Esophagus mucosa (tissue), 1 donor: ENCODE data around the gene MADCAM1. TPM values are rescaled to one million over a fixed set of nuclear protein-coding genes. Genes with fewer than 3 reads are reported as not detected.
A peak's percentile ranks its signal among the peaks of the same experiment; 100 is the strongest.

Source experiments
- ATAC-seq: fragments of 200-7000 bp; cut with Tn5 transposase; one replicate; pipeline ENCODE4 v1.9.1; 2020
- total RNA-seq: library from RNA; stranded (reverse); gene quantifications from one replicate; pipeline ENCODE4 v1.2.4, GENCODE V29; 2023
- donor health status: DM: yes; HTN: yes; CAD: no.

Gene MADCAM1
- total RNA-seq, 1 donor from 2014 or later, result 0.36 TPM

DNA sequence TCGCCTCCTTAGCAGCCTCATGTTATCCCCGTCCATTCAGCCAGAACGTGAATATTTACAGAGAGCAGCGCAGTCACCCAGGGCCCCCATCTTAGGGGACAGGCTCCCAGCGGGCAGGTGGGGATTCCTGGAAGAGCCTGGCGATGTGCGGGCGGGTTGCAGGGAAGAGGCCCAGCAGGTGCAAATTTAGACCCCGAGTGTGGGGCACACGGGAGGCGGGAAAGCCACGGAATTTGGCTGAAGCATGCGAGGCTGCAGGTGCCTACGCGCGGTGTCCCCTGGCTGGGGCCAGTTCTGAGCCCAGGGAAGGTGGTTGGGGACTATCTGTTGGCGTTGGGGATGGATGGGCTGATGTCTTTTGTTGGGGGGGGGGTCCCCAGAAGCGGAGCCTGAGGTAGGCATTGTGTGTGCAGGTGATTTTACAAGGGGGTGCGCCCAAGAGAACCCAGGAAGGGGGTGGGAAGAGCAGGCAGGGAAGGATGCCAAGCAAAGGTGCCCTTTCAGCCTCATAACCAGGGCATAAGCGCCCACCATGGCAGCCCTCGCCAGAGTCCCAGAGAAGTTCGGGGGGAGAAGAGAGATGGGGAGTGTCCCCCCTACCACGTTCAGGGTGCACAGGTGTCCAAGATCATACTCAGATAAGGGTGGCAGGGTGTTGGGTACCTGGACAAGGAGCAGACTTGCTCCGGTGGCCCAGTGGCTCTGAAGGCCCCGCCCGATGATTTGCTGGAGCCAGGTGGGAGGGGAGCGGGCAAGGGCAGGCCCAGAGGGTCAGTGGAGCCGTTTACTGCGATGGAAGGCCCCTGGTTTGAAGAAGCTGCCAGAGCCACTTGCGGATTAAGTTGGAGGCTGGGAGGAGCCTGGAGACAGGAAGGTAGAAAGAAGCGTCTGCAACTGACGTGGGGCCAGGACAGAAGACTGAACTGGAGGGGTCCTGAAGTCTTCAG lies 12.2 kb downstream of the MADCAM1 start:
- ATAC-seq, result no peak

DNA sequence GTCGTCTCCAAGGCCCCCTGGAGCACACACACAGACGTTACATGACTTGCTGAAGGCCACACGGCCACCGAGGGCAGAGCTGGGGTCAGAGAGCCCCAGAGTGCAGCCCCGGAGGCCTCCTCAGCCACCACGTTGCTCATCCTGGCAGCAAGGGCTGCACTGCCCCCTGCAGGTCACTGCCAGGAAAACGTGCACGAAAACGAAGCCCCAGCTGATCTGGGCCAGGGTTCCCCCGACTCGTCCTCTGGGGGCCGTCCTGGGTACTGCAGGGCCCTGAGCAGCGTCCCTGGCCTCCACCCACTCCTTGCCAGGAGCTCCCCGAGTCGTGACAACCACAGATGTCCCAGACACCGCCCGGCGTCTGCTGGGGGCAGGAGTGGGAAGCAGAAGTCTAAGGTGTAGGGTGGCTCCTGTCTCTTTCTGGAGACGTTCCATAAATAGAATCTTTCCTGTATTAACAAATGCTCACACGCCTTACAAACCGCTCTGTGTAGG lies 14.4 kb downstream of the MADCAM1 start:
- peak; percentile 54 for ATAC-seq

DNA sequence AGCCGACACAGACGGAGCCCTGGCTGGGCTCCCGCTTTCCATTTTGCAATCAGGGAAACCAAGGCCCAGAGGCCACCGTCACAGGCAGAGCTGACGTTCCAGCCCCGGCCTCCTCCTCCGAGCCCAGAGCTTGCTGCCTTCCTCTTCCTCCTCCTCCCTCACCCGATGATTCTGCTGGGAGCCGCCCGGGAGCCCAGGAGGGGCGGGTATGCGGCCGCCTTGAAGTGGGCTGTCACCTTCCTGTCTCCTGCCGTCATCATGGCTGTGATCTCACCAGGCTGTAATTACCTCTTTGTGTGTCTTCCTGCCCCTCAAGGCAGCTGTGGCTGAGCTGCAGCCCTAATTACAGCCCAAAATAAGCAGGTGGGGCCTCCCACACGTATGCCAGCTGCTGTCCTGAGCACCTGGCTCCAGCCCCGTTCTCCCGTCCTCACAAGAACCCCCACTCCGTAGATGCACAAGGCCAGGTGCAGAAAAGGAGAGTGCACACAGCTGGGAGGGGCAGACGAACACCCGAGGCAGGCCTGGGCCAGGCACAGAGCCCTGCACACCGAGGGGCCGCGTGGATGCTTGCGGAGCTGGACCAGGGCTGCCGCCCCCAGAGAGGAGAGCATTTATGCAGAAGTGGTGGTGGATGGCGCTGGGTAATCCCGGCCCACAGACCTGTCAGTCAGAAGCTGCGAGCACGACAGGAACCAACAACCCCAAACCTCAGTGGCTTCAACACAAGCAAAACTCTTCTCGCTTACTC lies 15.0 kb downstream of the MADCAM1 start:
- ATAC-seq, result peak; percentile 24

DNA sequence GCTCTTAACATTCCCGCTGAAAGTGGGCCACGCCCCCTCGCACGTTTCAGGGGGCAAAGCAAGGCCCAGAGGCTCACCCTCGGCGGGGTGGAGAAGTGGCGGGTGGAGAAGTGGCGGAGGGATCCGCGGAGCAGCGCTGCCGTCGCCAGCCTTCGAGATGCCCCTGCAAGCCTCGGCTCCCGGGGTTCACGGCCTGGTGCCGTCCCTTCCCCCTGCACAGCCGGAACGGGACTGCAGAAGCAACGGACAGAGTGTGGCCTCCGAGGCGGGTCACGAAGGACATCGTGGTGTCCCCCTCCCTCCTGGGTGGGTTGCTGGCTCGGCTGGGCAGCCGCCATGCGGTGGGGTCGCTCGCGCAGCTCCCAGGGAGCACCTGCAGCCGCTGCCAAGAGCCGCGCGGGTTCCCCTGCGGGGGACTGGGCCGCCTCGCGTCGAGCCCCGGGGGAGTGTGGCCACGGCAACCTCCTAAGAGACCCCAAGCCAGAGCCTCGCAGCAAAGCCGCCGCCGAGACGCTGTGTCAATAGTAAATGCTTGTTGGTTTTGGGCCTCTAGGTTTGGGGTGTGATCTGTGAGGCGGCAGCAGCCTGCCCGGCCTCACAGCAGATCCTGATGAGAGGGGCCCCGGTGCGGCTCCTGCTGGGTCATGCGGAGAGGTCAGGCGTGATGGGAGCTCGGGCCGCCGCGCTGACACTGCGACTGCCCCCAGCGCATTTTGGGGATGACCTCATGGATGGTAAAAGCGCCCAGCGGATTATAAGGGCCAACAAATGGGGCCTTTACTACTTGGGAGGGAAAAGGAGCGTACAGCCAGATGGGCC lies 16.5 kb downstream of the MADCAM1 start:
- no peak for ATAC-seq

DNA sequence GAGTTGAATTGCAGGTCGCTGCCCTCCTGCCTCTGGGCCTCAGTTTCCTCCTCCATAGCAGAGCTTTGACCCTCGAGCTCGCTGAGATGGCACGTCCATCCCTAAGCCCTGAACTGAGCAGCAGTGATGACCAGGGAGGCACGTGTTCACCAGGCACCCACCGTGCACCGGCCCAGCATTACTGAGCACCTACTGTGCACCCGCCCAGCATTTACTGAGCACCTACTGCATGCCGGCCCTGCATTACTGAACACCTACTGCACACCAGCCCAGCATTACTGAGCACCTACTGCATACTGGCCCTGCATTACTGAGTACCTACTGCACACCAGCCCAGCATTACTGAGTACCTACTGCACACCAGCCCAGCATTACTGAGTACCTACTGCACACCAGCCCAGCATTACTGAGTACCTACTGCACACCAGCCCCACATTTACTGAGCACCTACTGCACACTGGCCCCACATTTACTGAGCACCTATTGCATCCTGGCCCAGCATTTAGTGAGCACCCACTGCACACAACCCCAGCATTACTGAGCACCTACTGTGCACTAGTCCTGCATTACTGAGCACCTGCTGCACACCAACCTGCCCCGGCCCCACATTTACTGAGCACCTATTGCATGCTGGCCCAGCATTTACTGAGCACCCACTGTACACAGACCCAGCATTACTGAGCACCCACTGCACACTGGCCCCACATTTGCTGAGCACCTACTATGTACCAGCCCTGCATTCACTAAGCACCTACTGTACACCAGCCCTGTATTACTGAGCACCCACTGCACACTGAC lies 17.3 kb downstream of the MADCAM1 start:
- ATAC-seq, result no peak

DNA sequence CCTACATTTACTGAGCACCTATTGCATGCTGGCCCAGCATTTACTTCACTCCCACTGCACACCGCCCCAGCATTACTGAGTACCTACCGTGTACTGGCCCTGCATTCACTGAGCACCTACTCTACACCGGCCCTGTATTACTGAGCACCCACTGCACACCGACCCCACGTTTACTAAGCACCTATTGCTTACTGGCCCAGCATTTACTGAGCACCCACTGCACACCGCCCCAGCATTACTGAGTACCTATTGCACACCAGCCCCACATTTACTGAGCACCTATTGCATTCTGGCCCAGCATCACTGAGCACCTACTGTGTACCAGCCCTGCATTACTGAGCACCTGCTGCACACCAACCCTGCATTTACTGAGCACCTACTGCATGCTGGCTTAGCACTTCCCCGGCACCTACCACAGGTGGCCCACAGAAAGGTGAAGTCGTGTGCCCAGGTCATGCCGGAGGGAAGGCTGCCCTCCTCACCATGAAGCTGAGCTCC lies 17.9 kb downstream of the MADCAM1 start:
- ATAC-seq, result no peak

DNA sequence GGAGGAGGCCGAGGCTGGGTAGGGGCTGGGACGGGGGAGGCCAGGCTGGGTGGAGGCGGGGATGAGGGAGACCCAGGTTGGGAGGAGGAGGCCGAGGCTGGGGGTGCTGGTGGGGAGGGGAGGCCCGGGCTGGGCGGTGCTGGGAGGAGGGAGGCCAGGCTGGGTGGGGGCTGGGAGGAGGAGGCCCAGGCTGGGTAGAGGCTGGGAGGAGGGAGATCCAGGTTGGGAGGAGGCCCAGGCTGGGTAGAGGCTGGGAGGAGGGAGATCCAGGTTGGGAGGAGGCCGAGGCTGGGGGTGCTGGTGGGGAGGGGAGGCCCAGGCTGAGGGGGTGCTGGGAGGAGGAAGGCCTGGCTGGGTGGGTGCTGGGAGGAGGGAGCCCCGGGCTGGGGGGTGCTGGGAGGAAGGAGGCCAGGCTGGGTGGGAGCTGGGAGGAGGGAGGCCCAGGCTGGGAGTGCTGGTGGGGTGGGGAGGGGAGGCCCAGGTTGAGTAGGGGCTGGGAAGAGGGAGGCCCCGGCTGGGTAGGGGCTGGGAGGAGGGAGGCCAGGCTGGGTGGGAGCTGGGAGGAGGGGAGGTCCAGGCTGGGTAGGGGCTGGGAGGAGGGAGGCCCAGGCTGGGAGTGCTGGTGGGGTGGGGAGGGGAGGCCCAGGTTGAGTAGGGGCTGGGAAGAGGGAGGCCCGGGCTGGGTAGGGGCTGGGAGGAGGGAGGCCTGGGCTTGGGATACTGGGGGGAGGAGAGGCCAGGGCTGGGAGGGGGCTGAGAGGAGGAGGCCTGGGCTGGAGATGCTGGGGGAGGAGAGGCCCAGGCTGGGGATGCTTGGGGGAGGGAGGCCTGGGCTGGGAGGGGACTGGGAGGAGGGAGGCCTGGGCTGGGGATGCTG lies 21.7 kb downstream of the MADCAM1 start:
- peak; percentile 8 for ATAC-seq

DNA sequence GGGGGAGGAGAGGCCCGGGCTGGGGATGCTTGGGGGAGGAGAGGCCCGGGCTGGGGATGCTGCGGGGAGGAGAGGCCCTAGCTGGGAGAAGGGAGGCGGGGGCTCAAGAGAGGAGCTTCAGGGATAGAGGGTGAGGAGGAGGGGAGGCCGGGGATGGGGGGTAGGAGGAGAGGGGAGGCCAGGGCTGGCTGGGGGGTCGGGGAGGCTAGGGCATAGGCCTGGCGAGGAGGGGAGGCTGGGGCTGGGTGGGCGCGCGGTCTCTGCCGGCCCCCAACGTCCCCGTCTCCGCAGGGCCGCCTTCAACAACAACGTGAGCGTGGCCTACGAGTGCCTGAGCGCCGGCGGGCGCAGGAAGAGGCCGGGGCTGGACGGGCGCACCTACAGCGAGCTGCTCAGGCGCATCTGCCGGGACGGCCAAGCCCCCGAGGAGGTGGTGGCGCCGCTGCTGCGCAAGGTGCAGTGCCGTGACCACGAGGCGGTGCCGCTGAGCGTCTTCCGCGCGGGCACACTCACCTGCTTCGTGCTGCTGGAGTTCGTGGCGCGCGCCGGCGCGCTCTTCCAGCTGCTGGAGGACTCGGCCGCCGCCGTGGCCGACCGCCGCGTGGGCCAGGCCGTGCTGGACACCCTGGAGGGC lies 22.4 kb downstream of the MADCAM1 start:
- peak; percentile 14 for ATAC-seq

DNA sequence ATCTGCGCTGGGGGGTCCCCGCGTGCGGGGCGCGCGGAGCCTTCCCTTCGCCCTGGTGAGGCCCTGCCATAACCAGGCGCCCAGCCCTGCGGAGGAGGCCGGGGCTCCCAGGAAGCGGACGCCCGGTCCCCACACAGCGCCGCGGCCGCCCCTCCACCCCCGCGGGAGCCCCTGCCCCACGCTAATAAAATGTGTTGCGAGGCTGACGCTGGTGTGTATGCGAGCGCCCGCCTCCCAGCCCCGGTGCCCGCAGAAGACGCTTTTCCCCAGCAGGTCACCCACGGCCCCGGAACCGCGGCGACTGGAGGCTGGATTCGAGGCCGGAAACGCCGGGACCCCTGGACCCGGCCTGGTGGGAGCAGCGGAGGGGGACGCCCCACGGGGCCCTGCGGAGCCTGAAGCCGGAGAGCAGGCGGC lies 23.2 kb downstream of the MADCAM1 start:
- peak; percentile 3 for ATAC-seq

DNA sequence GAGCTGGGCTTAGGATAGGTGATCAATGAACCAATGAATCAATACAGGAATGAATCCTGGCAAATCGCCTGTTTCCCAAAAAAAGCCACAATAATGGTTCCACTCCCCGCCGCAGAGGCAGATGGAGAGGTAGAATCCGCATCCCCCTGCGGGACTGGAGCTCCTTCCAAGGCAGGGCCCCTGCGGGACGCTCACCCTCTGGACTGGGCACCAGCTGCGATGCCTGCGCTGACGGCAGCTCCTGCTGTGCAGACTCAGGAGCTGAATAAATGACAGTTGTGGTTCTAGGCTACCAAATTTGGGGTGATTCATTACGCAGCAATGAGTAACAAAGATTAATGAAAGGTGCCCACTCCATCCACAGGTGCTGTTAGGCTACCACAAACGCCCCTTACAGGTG lies 26.4 kb downstream of the MADCAM1 start:
- ATAC-seq, result no peak

DNA sequence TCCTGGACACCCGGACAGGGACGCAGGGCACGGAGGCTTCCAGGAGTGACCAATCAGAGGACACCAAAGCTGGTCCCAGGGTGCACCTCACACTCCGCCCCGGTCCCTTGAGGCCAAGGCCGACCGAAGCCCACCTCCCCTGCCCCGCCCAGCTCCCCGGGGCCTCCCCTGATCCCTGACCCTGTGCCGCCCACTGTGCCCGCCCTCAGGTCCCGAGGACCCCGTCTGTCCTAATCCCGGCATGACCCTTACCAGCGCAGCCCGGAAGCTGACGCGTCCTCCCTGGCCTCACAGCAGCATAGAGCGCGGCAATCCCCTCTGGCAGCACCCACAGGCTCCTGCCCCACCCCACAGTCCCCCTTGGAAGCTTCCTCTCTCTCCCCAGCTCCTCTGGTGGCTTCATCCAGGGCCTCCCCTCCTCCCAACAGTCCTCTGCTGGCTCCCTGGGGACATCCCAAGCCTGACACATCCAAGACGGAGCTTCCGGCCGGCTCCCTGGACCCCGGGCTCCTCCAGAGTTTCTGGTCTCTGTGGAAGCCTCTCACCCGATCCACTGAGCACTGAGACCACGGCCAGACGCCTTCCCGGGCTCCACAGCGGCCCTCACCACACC lies 27.9 kb downstream of the MADCAM1 start:
- peak; percentile 29 for ATAC-seq

DNA sequence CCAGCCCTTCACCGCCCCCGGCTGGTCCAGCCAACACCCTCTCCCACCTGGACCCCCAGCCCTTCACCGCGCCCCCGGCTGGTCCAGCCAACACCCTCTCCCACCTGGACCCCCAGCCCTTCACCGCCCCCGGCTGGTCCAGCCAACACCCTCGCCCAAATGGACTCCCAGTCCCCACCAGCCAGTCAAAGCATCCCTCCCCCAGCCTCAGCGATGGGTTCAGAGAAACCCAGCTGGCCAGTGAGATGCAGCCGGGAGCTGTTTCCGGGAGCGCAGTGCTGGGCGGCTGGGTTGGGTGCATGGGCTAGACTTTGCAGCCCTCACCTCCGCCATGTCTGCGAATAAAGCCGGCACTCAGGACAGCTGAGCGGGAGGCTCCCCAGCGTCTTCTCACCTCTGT lies 28.7 kb downstream of the MADCAM1 start:
- ATAC-seq, result peak; percentile 8

DNA sequence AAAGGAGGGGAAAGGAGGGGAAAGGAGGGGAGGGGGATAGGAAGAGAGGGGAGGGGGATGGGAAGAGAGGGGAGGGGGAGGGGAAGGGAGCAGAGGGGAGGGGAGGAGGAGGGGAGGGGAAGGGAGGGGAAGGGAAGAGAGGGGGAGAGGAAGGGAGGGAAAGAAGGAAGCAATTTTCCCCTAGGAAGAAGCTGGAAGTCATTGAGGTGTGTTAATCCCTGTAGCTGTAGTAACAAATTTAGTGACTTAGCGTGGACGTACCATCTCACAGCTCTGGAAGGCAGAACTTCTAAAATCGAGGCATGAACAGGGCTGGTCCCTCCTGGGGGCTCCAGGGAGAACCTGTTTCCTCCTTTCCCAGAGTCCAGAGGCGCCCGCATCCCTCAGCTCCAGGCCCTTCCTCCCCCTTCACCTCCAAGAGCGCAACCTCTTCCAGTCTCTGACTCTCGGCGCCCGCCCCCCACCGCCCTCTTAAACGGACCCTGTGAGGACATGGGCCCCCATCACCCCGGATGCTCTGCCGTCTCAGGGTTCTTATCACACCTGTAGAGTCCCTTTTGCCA lies 29.7 kb downstream of the MADCAM1 start:
- ATAC-seq, result no peak

DNA sequence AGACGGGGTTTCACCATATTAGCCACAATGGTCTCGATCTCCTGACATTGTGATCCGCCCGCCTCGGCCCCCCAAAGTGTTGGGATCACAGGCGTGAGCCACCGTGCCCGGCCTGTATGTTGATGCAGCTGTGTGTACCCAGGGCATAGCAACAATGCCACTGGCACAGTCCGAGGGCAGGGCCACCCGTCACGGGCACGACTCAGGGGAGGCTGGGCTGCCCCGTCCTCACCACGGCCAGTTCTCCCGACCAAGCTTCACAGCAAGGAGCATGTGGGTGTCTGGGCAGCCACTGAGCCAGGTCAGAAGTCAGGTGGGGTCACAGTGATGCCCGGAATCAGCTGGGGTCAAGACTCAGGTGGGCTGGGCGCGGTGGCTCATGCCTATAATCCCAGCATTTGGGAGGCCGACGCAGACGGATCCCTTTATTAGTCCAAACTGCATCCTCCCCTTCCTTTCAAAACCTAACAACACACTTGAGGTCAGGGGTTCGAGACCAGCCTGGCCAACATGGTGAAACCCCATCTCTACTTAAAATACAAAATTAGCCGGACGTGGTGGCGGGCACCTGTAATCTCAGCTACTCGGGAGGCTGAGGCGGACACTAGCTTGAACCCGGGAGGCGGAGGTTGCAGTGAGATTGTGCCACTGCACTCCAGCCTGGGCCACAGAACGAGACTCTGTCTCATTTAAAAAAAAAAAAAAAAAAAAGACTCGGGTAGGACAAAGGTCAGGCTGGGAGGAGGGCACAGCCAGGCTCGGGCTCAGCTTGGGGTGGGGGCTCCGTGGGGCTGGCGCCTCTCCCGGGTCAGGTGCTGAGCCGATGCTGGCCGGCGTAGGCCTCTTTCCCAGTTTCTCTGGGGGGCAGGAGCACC lies 34.1 kb downstream of the MADCAM1 start:
- ATAC-seq, result no peak

DNA sequence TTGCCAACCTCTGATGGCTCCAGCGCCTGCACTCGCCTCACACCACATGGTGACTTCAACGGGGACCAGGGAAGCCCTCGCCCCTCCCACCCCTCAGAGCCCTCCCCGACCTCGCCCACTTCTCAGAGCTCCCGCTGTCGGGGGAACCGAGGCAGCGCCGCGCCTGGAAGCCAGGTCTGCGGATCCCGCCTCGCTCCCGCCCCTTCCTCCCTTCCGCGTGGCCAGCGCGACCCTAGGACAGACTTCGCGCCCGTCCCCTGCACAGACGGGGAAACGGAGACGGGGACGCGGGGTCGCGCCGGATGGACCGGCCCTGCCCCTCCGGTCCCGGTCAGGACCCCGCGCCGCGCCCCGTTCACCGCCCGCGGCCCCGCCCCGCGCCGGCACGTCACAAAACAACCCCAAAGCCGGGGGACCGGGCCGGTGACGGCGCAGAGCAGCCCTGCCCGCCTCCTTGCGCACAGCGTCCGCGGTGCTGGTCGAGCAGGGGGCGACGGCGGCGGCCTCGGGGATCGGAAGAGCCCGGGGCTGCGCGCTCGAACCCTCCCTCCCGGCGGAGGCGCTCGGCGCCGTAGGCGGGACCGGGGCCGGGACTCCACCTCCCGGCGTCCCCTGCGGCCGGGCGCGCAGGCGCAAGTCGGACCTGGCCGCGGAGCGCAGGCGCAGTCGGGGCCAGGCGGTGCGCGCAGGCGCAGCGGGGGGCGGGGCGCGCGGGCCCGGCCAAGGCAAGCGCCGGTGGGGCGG lies 34.9 kb downstream of the MADCAM1 start:
- peak; percentile 82 for ATAC-seq

DNA sequence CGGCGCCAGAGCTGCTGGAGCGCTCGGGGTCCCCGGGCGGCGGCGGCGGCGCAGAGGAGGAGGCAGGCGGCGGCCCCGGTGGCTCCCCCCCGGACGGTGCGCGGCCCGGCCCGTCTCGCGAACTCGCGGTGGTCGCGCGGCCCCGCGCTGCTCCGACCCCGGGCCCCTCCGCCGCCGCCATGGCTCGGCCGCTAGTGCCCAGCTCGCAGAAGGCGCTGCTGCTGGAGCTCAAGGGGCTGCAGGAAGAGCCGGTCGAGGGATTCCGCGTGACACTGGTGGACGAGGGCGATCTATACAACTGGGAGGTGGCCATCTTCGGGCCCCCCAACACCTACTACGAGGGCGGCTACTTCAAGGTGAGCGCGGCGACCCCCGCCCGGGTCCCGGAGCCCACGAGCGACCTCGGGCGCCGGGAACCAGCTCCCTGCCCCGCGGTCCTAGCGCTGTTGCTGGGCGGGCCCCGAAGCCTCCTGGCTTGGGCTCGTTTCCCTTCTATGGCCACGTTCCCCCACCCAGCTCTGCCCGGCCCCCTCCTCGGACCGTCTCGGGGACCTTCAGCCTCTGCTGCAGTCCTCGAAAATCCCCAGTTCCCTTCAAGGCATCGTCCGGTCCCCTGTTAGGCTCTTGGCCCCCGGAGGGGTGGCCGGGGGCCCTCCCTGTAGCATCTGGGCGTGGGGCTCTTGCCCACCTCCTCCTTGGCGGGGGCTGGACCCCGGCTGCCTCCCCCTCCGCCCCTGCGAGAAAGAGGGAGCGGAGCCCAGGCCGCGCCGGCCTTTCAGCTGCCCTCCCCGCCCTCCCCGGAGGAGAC lies 35.7 kb downstream of the MADCAM1 start, which contains the start of gene CDC34:
Gene CDC34 (plus strand): TSS at position 8 of the 808 bp plus-strand sequence. CDS start 172 bp downstream, at position 180.
- ATAC-seq, result no peak
